H9 (cell line): ENCODE results near the gene UROS. TPM values are rescaled to one million over a fixed set of nuclear protein-coding genes. Genes with fewer than 3 reads are reported as not detected.
A peak's percentile ranks its signal among the peaks of the same experiment; 100 is the strongest.

ENCODE experiments used
- DNase-seq: peaks from one replicate; pipeline ENCODE4 v3.0.0-alpha.2; 2017
- H2AFZ ChIP-seq: one replicate; pipeline ENCODE4 v1.6.1; 2013; ENCODE audit warnings: mild to moderate bottlenecking, low read length, control low read depth, moderate library complexity
- H2AK5ac ChIP-seq: 2 replicates; pipeline ENCODE4 v1.6.1; 2013; ENCODE audit warnings: low read length, control low read depth, mixed read lengths; ENCODE audit not compliant: insufficient read length
- H2BK120ac ChIP-seq: one replicate; pipeline ENCODE4 v1.6.1; 2013; ENCODE audit warnings: low read depth, mild to moderate bottlenecking, low read length, control low read depth, inconsistent platforms; ENCODE audit not compliant: poor library complexity, severe bottlenecking
- H2BK12ac ChIP-seq: 2 replicates; pipeline ENCODE4 v1.6.1; 2013; ENCODE audit warnings: low read length, control low read depth, mixed read lengths, low read depth; ENCODE audit not compliant: insufficient read length
- H2BK15ac ChIP-seq: 2 replicates; pipeline ENCODE4 v1.6.1; 2013; ENCODE audit warnings: low read depth, low read length, control low read depth
- H2BK20ac ChIP-seq: one replicate; pipeline ENCODE4 v1.6.1; 2013; ENCODE audit warnings: low read depth, mild to moderate bottlenecking, low read length, control low read depth, inconsistent platforms; ENCODE audit not compliant: poor library complexity, severe bottlenecking
- H2BK5ac ChIP-seq: 2 replicates; pipeline ENCODE4 v1.6.1; 2013; ENCODE audit warnings: low read length, control low read depth, mixed read lengths; ENCODE audit not compliant: insufficient read length
- H3K14ac ChIP-seq: 2 replicates; pipeline ENCODE4 v1.6.1; 2013; ENCODE audit warnings: low read length, control low read depth; ENCODE audit not compliant: insufficient read depth
- H3K18ac ChIP-seq: 2 replicates; pipeline ENCODE4 v1.6.1; 2013; ENCODE audit warnings: low read depth, mild to moderate bottlenecking, mixed read lengths, low read length, control low read depth; ENCODE audit not compliant: insufficient read length
- H3K23ac ChIP-seq: 2 replicates; pipeline ENCODE4 v1.6.1; 2013; ENCODE audit warnings: low read length, control low read depth, mixed read lengths, low read depth; ENCODE audit not compliant: insufficient read length
- H3K23me2 ChIP-seq: 2 replicates; pipeline ENCODE4 v1.6.1; 2013; ENCODE audit warnings: low read depth, mild to moderate bottlenecking, mixed read lengths, low read length, control low read depth; ENCODE audit not compliant: insufficient read length, poor library complexity, severe bottlenecking
- H3K27ac ChIP-seq: 2 replicates; pipeline ENCODE4 v1.5.1; 2013; ENCODE audit warnings: low read length, control low read depth, mixed read lengths, low read depth; ENCODE audit not compliant: insufficient read length
- H3K27me3 ChIP-seq: 2 replicates; pipeline ENCODE4 v1.6.1; 2013; ENCODE audit warnings: low read length, control low read depth, inconsistent platforms; ENCODE audit not compliant: insufficient read depth
- H3K4ac ChIP-seq: 2 replicates; pipeline ENCODE4 v1.6.1; 2013; ENCODE audit warnings: low read depth, mild to moderate bottlenecking, control low read depth, inconsistent platforms, low read length, moderate library complexity
- H3K4me1 ChIP-seq: 2 replicates; pipeline ENCODE4 v1.6.1; 2013; ENCODE audit warnings: low read length, control low read depth, inconsistent platforms; ENCODE audit not compliant: insufficient read depth
- H3K4me2 ChIP-seq: 2 replicates; pipeline ENCODE4 v1.6.1; 2013; ENCODE audit warnings: low read length, control low read depth, mixed read lengths; ENCODE audit not compliant: insufficient read length, insufficient read depth
- H3K56ac ChIP-seq: 2 replicates; pipeline ENCODE4 v1.6.1; 2013; ENCODE audit warnings: low read depth, mild to moderate bottlenecking, mixed read lengths, low read length, control low read depth; ENCODE audit not compliant: insufficient read length
- H3K79me1 ChIP-seq: 2 replicates; pipeline ENCODE4 v1.6.1; 2013; ENCODE audit warnings: low read depth, mild to moderate bottlenecking, moderate library complexity, low read length, control low read depth, inconsistent platforms; ENCODE audit not compliant: insufficient read depth, poor library complexity, severe bottlenecking
- H3K79me2 ChIP-seq: 2 replicates; pipeline ENCODE4 v1.6.1; 2013; ENCODE audit warnings: low read length, control low read depth, inconsistent platforms; ENCODE audit not compliant: insufficient read depth
- H3K9ac ChIP-seq: 2 replicates; pipeline ENCODE4 v1.6.1; 2013; ENCODE audit warnings: low read length, control low read depth, mixed read lengths; ENCODE audit not compliant: insufficient read length; ENCODE audit errors: extremely low read depth
- H3K9me3 ChIP-seq: one replicate; pipeline ENCODE4 v1.6.1; 2013; ENCODE audit warnings: low read depth, low read length, inconsistent platforms; ENCODE audit not compliant: control insufficient read depth
- H3T11ph ChIP-seq: one replicate; pipeline ENCODE4 v1.6.1; 2013; ENCODE audit warnings: mild to moderate bottlenecking, low read length, control low read depth, inconsistent platforms
- H4K20me1 ChIP-seq: one replicate; pipeline ENCODE4 v1.6.1; 2013; ENCODE audit not compliant: control insufficient read depth, insufficient read length, insufficient read depth
- H4K5ac ChIP-seq: 2 replicates; pipeline ENCODE4 v1.6.1; 2013; ENCODE audit warnings: low read depth, mild to moderate bottlenecking, mixed read lengths, low read length, control low read depth; ENCODE audit not compliant: insufficient read length
- H4K8ac ChIP-seq: replicated peaks from 2 replicates; pipeline ENCODE4 v1.6.1; 2013; ENCODE audit warnings: low read length, control low read depth, mixed read lengths, low read depth; ENCODE audit not compliant: insufficient read length
- H4K91ac ChIP-seq: 2 replicates; pipeline ENCODE4 v1.6.1; 2013; ENCODE audit warnings: low read depth, mild to moderate bottlenecking, moderate library complexity, mixed read lengths, low read length, control low read depth; ENCODE audit not compliant: insufficient read length
- H3K27ac Mint-ChIP-seq, 3 experiments: 2 replicates in 2 of 3; 3 replicates in 1 of 3; pipeline ENCODE4 v1.8.0; 2020 to 2021; ENCODE audit warnings: mixed read lengths in 3 of 3, mild to moderate bottlenecking in 1 of 3, moderate library complexity in 1 of 3
- H3K27me3 Mint-ChIP-seq: 2 replicates; pipeline ENCODE4 v1.8.0; 2021; ENCODE audit warnings: low read depth, mild to moderate bottlenecking, moderate library complexity, mixed read lengths
- H3K36me3 Mint-ChIP-seq, 3 experiments: 2 replicates in 2 of 3; 3 replicates in 1 of 3; pipeline ENCODE4 v1.8.0; 2020 to 2021; ENCODE audit warnings: low read depth in 3 of 3, mixed read lengths in 3 of 3; ENCODE audit not compliant: insufficient read depth in 1 of 3
- H3K4me1 Mint-ChIP-seq, 2 experiments: 2 replicates each; pipeline ENCODE4 v1.8.0; 2020; ENCODE audit warnings: mixed read lengths in 2 of 2
- H3K4me3 Mint-ChIP-seq, 2 experiments: 2 replicates in 1 of 2; 3 replicates in 1 of 2; pipeline ENCODE4 v1.8.0; 2020 to 2021; ENCODE audit warnings: mild to moderate bottlenecking in 2 of 2, mixed read lengths in 2 of 2, moderate library complexity in 1 of 2
- H3K9me3 Mint-ChIP-seq, 2 experiments: 2 replicates in 1 of 2; 3 replicates in 1 of 2; pipeline ENCODE4 v1.8.0; 2020; ENCODE audit warnings: mild to moderate bottlenecking in 2 of 2, mixed read lengths in 2 of 2, moderate library complexity in 1 of 2
- CTCF ChIP-seq: fragments of 200-600 bp; sonication (generic); conservative IDR thresholded peaks from 3 replicates; pipeline ENCODE4 v1.8.0; 2021; ENCODE audit warnings: antibody characterized with exemption, mild to moderate bottlenecking
- WGBS: extraction: QIAGEN DNeasy Blood & Tissue Kit; methylation state at CpG from one replicate; pipeline ENCODE4 v1.1.7; 2013; ENCODE audit warnings: missing lambda C conversion rate, low lambda C conversion rate, mixed read lengths; ENCODE audit not compliant: insufficient read length; ENCODE audit errors: extremely low coverage; 5-methylcytosine and 5-hydroxymethylcytosine counted together
- total RNA-seq: library from RNA; stranded (reverse); gene quantifications from 2 replicates; pipeline ENCODE4 v1.2.1, GENCODE V29; 2021

UROS gene
- total RNA-seq, 1 experiment from 2014 or later: 42.3 TPM

- Histone ChIP-seq H3T11ph (no peak overlapping the region), H3K27me3 (no peaks in the 10 kb centered on the region), H4K8ac (no peak overlapping the region), H3K4ac (no peak overlapping the region), H3K14ac (no peak overlapping the region), H4K20me1 (no peaks in the 10 kb centered on the region), H2BK12ac (no peak overlapping the region), H3K4me2 (no peak overlapping the region), H3K56ac (no peak overlapping the region), H3K27ac (no peak overlapping the region), H3K4me1 (no peaks in the 10 kb centered on the region), H3K18ac (no peak overlapping the region), H2BK5ac (no peak overlapping the region), H4K5ac (no peak overlapping the region), H3K23ac (no peak overlapping the region), H3K9me3 (no peaks in the 10 kb centered on the region), H3K23me2 (no peaks in the 10 kb centered on the region), H3K79me1 (no peaks in the 10 kb centered on the region), H2BK120ac (no peak overlapping the region), H2BK20ac (no peak overlapping the region), H2AFZ (no peak overlapping the region), H3K9ac (no peak overlapping the region), H2AK5ac (no peak overlapping the region), H2BK15ac (no peak overlapping the region), H4K91ac (no peak overlapping the region), H3K79me2 (no peaks in the 10 kb centered on the region)
- H3K27ac Mint-ChIP-seq: 0 out of 7 replicates have a peak overlapping the region, but pooled peaks of 2 of the 3 experiments have one; percentile 2 to 12
- TF ChIP-seq CTCF: no peak
- no peaks in the 10 kb centered on the region for H3K4me1 Mint-ChIP-seq
- no peak for DNase-seq
- H3K9me3 Mint-ChIP-seq: no peaks in the 10 kb centered on the region
- no peak overlapping the region for H3K4me3 Mint-ChIP-seq
- no peaks in the 10 kb centered on the region for H3K27me3 Mint-ChIP-seq
- peaks cover 0 to 13% (median 12%) of the 10 kb centered on the region in 3 experiments; a peak in 6 of 7 replicates for H3K36me3 Mint-ChIP-seq
- WGBS: no CpG with 5 or more reads among the region's 17 CpGs
These were observed 34.7 kb downstream of the UROS start for GRCh38 chr10:125788156-125789034.
